ENCODE measurements around the gene LSS. TPM values are rescaled to one million over a fixed set of nuclear protein-coding genes. Genes with fewer than 3 reads are reported as not detected.
"Not testable (repeated sequence)": the region's sequence is repeated elsewhere in the genome, so short reads cannot be mapped to it uniquely, and the experiment has no call there.

The LSS gene
- total RNA-seq, 2 donors from 2014 or later: 78.1 to 109 TPM

DNA sequence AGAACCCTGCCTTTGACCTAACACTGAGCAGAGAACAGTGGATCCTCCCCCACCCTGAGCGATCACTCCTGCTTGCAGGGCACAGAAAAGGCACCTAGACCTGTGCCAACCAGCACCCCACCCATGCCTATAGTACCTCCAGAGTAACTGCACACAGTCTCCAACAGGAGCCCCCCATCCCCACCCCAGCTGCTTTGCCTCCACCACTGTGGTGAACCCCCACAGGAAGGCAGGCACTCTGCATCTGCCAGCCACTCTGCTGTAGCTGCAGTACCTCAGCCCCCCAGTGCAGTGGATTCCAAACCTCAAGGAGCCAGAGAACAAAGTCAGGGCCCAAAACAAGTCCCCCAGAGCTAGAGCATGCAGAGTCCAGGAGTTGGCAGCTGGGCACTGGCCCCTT, 55.0 kb downstream of the LSS start:
- no peaks in the 10 kb centered on the region for H3K9me3 ChIP-seq
- TF ChIP-seq, protein P1, sequence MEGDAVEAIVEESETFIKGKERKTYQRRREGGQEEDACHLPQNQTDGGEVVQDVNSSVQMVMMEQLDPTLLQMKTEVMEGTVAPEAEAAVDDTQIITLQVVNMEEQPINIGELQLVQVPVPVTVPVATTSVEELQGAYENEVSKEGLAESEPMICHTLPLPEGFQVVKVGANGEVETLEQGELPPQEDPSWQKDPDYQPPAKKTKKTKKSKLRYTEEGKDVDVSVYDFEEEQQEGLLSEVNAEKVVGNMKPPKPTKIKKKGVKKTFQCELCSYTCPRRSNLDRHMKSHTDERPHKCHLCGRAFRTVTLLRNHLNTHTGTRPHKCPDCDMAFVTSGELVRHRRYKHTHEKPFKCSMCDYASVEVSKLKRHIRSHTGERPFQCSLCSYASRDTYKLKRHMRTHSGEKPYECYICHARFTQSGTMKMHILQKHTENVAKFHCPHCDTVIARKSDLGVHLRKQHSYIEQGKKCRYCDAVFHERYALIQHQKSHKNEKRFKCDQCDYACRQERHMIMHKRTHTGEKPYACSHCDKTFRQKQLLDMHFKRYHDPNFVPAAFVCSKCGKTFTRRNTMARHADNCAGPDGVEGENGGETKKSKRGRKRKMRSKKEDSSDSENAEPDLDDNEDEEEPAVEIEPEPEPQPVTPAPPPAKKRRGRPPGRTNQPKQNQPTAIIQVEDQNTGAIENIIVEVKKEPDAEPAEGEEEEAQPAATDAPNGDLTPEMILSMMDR (IDR thresholded peaks at IDR 0.05): no peak
- H3K4me3 ChIP-seq: no peak overlapping the region
- H3K27ac ChIP-seq: no peak overlapping the region
- no peaks in the 10 kb centered on the region for H3K27me3 ChIP-seq (replicated peaks; ENCODE audit: insufficient read depth)
- no peaks in the 10 kb centered on the region for H3K36me3 ChIP-seq
- H3K4me1 ChIP-seq (ENCODE audit: control insufficient read depth in 1 of 2, low read depth in 2 of 2): no peaks in the 10 kb centered on the region
- ATAC-seq (ENCODE audit: insufficient number of reproducible peaks, low FRiP score, low read depth) (no peak), DNase-seq (ENCODE audit: low spot score) (no peak)

- Histone ChIP-seq H3K4me3 (no peak overlapping the region), H3K9me3 (no peaks in the 10 kb centered on the region), H3K27me3 (replicated peaks; ENCODE audit: insufficient read depth) (no peaks in the 10 kb centered on the region), H3K27ac (no peak overlapping the region), H3K4me1 (ENCODE audit: control insufficient read depth in 1 of 2, low read depth in 2 of 2) (no peaks in the 10 kb centered on the region), H3K36me3 (no peaks in the 10 kb centered on the region)
- TF ChIP-seq, protein P1 (IDR thresholded peaks at IDR 0.05): no peak
- DNase-seq (ENCODE audit: low spot score) (no peak), ATAC-seq (ENCODE audit: insufficient number of reproducible peaks, low FRiP score, low read depth) (no peak)
These were observed 55.6 kb downstream of the LSS start for GRCh38 chr21:46172863-46173528.

GRCh38 chr21:46171996-46172862, 56.3 kb downstream of the LSS start:
- no peak overlapping the region for H3K27ac ChIP-seq
- no peaks in the 10 kb centered on the region for H3K27me3 ChIP-seq (replicated peaks; ENCODE audit: insufficient read depth)
- no peaks in the 10 kb centered on the region for H3K4me1 ChIP-seq (ENCODE audit: control insufficient read depth in 1 of 2, low read depth in 2 of 2)
- ATAC-seq (ENCODE audit: insufficient number of reproducible peaks, low FRiP score, low read depth) (no peak), DNase-seq (ENCODE audit: low spot score) (no peak)
- TF ChIP-seq, protein P1 (IDR thresholded peaks at IDR 0.05): no peak
- no peaks in the 10 kb centered on the region for H3K9me3 ChIP-seq
- H3K36me3 ChIP-seq: no peaks in the 10 kb centered on the region
- no peak overlapping the region for H3K4me3 ChIP-seq

DNA sequence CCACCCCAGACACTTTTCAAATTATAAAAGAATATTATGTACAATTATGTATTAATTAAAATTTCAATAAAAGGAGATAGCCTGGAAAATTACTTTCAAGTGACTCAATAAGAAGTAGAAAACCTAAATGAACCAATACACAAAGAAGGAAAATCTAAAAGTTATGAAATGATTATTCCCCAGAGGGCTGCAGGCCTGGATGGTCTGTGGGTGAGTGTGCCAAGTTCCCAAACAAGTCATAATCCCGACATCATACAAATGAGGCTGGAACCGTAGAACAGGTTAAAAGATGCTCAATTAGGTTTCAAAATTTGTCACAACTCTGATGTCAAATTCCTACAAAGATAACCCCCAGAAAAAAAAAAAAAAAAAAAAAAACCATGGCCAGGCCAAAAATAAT, 57.0 kb downstream of the LSS start:
- H3K9me3 ChIP-seq: no peaks in the 10 kb centered on the region
- DNase-seq (ENCODE audit: low spot score): no peak
- no peak for ATAC-seq (ENCODE audit: insufficient number of reproducible peaks, low FRiP score, low read depth)
- no peaks in the 10 kb centered on the region for H3K4me1 ChIP-seq (ENCODE audit: control insufficient read depth in 1 of 2, low read depth in 2 of 2)
- H3K36me3 ChIP-seq: no peaks in the 10 kb centered on the region
- H3K4me3 ChIP-seq: no peak overlapping the region
- TF ChIP-seq, protein P1 (IDR thresholded peaks at IDR 0.05): no peak
- H3K27me3 ChIP-seq (replicated peaks; ENCODE audit: insufficient read depth): no peaks in the 10 kb centered on the region
- H3K27ac ChIP-seq: no peak overlapping the region

- H3K27me3 ChIP-seq (replicated peaks; ENCODE audit: insufficient read depth); H3K4me1 ChIP-seq (ENCODE audit: control insufficient read depth in 1 of 2, low read depth in 2 of 2); ATAC-seq (ENCODE audit: insufficient number of reproducible peaks, low FRiP score, low read depth); H3K36me3 ChIP-seq; DNase-seq (ENCODE audit: low spot score); H3K27ac ChIP-seq; H3K9me3 ChIP-seq; H3K4me3 ChIP-seq: not testable (repeated sequence)
These were observed 58.0 kb downstream of the LSS start for GRCh38 chr21:46170436-46171193.

Data from thoracic aorta (tissue), 2 donors.